ENCODE data around the gene KIZ.
"Not testable (repeated sequence)": the region's sequence is repeated elsewhere in the genome, so short reads cannot be mapped to it uniquely, and the experiment has no call there.

Gene KIZ

GRCh38 chr20:21141825-21142224, 15.9 kb downstream of the KIZ start:
- DNase-seq: no peak

- DNase-seq: no peak
Observed at GRCh38 chr20:21143194-21143890, 17.5 kb downstream of the KIZ start.

- DNase-seq: no peak
Observed at GRCh38 chr20:21145424-21145823, 19.5 kb downstream of the KIZ start.

GRCh38 chr20:21146215-21146614, 20.3 kb downstream of the KIZ start:
- DNase-seq: no peak

GRCh38 chr20:21147593-21147992, 21.7 kb downstream of the KIZ start:
- DNase-seq: no peak

GRCh38 chr20:21149344-21149743, 23.5 kb downstream of the KIZ start:
- no peak for DNase-seq

- DNase-seq: no peak
Observed at GRCh38 chr20:21151791-21152190, 25.9 kb downstream of the KIZ start.

- DNase-seq: no peak
Observed at GRCh38 chr20:21154692-21155091, 28.8 kb downstream of the KIZ start.

- DNase-seq: no peak
Observed at GRCh38 chr20:21155268-21155667, 29.4 kb downstream of the KIZ start.

GRCh38 chr20:21156266-21156665, 30.4 kb downstream of the KIZ start:
- DNase-seq: no peak

GRCh38 chr20:21157006-21157405, 31.1 kb downstream of the KIZ start:
- no peak for DNase-seq

GRCh38 chr20:21159658-21160380, 33.9 kb downstream of the KIZ start:
- no peak for DNase-seq

GRCh38 chr20:21161926-21162325, 36.0 kb downstream of the KIZ start:
- no peak for DNase-seq

- DNase-seq: no peak
Observed at GRCh38 chr20:21162631-21163030, 36.7 kb downstream of the KIZ start.

- no peak for DNase-seq
Observed at GRCh38 chr20:21166801-21167200, 40.9 kb downstream of the KIZ start.

GRCh38 chr20:21167261-21167660, 41.4 kb downstream of the KIZ start:
- DNase-seq: no peak

- not testable (repeated sequence) for DNase-seq
Observed at GRCh38 chr20:21168061-21168460, 42.2 kb downstream of the KIZ start.

- DNase-seq: no peak
Observed at GRCh38 chr20:21172626-21173025, 46.7 kb downstream of the KIZ start.

GRCh38 chr20:21173485-21173884, 47.6 kb downstream of the KIZ start:
- no peak for DNase-seq

- no peak for DNase-seq
Observed at GRCh38 chr20:21174516-21175239, 48.8 kb downstream of the KIZ start.

GRCh38 chr20:21175433-21175832, 49.6 kb downstream of the KIZ start:
- DNase-seq: peak; percentile 7

- no peak for DNase-seq
Observed at GRCh38 chr20:21177767-21178166, 51.9 kb downstream of the KIZ start.

GRCh38 chr20:21179757-21180156, 53.9 kb downstream of the KIZ start:
- DNase-seq: no peak

- no peak for DNase-seq
Observed at GRCh38 chr20:21180248-21180647, 54.4 kb downstream of the KIZ start.
